CD4-positive, alpha-beta T cell (primary cell): ENCODE measurements around the gene TFEB. TPM values are rescaled to one million over a fixed set of nuclear protein-coding genes. Genes with fewer than 3 reads are reported as not detected.

Experiments used
- ATAC-seq: fragments of 200-7000 bp; cut with Tn5 transposase; one replicate; pipeline ENCODE4 v1.10.0; 2022; ENCODE audit warnings: mild to moderate bottlenecking; ENCODE audit not compliant: poor library complexity
- CTCF ChIA-PET: fragments of 350-600 bp; sonication (Branson Sonifier 250); formaldehyde crosslinking; loops from one replicate; lab custom pipeline; 2021; ENCODE audit warnings: antibody characterized with exemption, inconsistent platforms; lab: Charles Lee
- POLR2A ChIA-PET: fragments of 350-600 bp; sonication (Branson Sonifier 250); formaldehyde crosslinking; loops from one replicate; lab custom pipeline; 2021; ENCODE audit warnings: antibody characterized with exemption, inconsistent platforms; lab: Charles Lee
- DNase-seq, 14 experiments: peaks; one replicate each; pipeline ENCODE4 v3.0.0-alpha.2; 2013 to 2020; ENCODE audit warnings: mixed read lengths in 2 of 14
- H3K27ac ChIP-seq, 2 donors: one replicate each; pipeline versions ENCODE4 v1.5.1 to v1.7.0; 2013; ENCODE audit warnings: low read length in 2 of 2, low read depth in 1 of 2, mild to moderate bottlenecking in 1 of 2
- H3K27me3 ChIP-seq, 2 experiments: 1 replicate in 1 of 2; 2 replicates in 1 of 2; pipeline versions ENCODE4 v1.6.1 to v1.7.0; 2013; ENCODE audit warnings: low read length in 2 of 2, control low read depth in 1 of 2, mild to moderate bottlenecking in 1 of 2, moderate library complexity in 1 of 2; ENCODE audit not compliant: insufficient read depth in 2 of 2, control insufficient read depth in 1 of 2
- H3K36me3 ChIP-seq: one replicate; pipeline ENCODE4 v1.6.1; 2013; ENCODE audit warnings: low read length, control low read depth; ENCODE audit not compliant: insufficient read depth
- H3K4me1 ChIP-seq: one replicate; pipeline ENCODE4 v1.6.1; 2013; ENCODE audit warnings: low read length, control low read depth; ENCODE audit not compliant: insufficient read depth
- H3K4me3 ChIP-seq: one replicate; pipeline ENCODE4 v1.5.1; 2013; ENCODE audit warnings: mild to moderate bottlenecking, low read length, moderate library complexity
- H3K9me3 ChIP-seq, 2 experiments: 1 replicate in 1 of 2; 2 replicates in 1 of 2; pipeline versions ENCODE4 v1.6.1 to v1.7.0; 2013; ENCODE audit warnings: low read length in 2 of 2, mild to moderate bottlenecking in 2 of 2, control low read depth in 1 of 2, moderate library complexity in 1 of 2; ENCODE audit not compliant: control insufficient read depth in 1 of 2, insufficient read depth in 1 of 2
- H3K27ac Mint-ChIP-seq: one replicate; pipeline ENCODE4 v1.8.0; 2020; ENCODE audit warnings: mixed read lengths
- H3K27me3 Mint-ChIP-seq: one replicate; pipeline ENCODE4 v1.8.0; 2021; ENCODE audit warnings: mixed read lengths
- H3K36me3 Mint-ChIP-seq: one replicate; pipeline ENCODE4 v1.8.0; 2021; ENCODE audit warnings: low read depth, mixed read lengths
- H3K4me1 Mint-ChIP-seq: one replicate; pipeline ENCODE4 v1.8.0; 2021; ENCODE audit warnings: low read depth, mixed read lengths
- H3K4me3 Mint-ChIP-seq: one replicate; pipeline ENCODE4 v1.8.0; 2020; ENCODE audit warnings: mild to moderate bottlenecking, mixed read lengths
- H3K9me3 Mint-ChIP-seq: one replicate; pipeline ENCODE4 v1.8.0; 2020; ENCODE audit warnings: mixed read lengths
- intact Hi-C, 2 experiments: fragments of 100-400 bp; cut with DNase I in 1 of 2; cut with micrococcal nuclease in 1 of 2; formaldehyde crosslinking; loops; one replicate each; pipeline versions ENCODE4 v1.15.1 to v1.9.0; 2023 to 2025; cut with DNase I, micrococcal nuclease
- total RNA-seq, 174 experiments: library from RNA in 2 of 174; stranded (reverse) in 2 of 174; gene quantifications; one replicate each; pipeline ENCODE4 v1.2.3 and lab custom pipeline; 2021 to 2026
- TF ChIP-seq, protein P1 (sequence below): fragments of 200-600 bp; IDR thresholded peaks from one replicate; pipeline ENCODE4 v1.8.0; 2022; ENCODE audit warnings: antibody characterized with exemption, mild to moderate bottlenecking

Gene TFEB
- total RNA-seq, 2 experiments from 2014 or later: 23.8 to 24.1 TPM

GRCh38 chr6:41779788-41780550 lies 44.6 kb upstream of the TFEB start, which contains the start of gene FRS3:
Gene FRS3 (minus strand): TSS chr6:41779900. CDS start chr6:41776987, 2,913 bp downstream.
- Histone ChIP-seq H3K36me3 (peaks cover 17% of the 10 kb centered on the region), H3K9me3 (peaks cover 0 to 3% of the 10 kb centered on the region in 2 experiments), H3K27me3 (peaks cover 7 to 8% of the 10 kb centered on the region in 2 experiments), H3K27ac (no peak within 1 kb of the TSS), H3K4me3 (peak within 1 kb of the TSS; percentile 75), H3K4me1 (peaks cover 24% of the 10 kb centered on the region)
- TF ChIP-seq, protein P1, sequence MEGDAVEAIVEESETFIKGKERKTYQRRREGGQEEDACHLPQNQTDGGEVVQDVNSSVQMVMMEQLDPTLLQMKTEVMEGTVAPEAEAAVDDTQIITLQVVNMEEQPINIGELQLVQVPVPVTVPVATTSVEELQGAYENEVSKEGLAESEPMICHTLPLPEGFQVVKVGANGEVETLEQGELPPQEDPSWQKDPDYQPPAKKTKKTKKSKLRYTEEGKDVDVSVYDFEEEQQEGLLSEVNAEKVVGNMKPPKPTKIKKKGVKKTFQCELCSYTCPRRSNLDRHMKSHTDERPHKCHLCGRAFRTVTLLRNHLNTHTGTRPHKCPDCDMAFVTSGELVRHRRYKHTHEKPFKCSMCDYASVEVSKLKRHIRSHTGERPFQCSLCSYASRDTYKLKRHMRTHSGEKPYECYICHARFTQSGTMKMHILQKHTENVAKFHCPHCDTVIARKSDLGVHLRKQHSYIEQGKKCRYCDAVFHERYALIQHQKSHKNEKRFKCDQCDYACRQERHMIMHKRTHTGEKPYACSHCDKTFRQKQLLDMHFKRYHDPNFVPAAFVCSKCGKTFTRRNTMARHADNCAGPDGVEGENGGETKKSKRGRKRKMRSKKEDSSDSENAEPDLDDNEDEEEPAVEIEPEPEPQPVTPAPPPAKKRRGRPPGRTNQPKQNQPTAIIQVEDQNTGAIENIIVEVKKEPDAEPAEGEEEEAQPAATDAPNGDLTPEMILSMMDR: peak; percentile 75
- Mint-ChIP-seq H3K27ac (peak within 1 kb of the TSS; percentile 68), H3K4me1 (peaks cover 25% of the 10 kb centered on the region), H3K27me3 (peaks cover 11% of the 10 kb centered on the region), H3K9me3 (no peaks in the 10 kb centered on the region), H3K36me3 (peaks cover 15% of the 10 kb centered on the region), H3K4me3 (peak within 1 kb of the TSS; percentile 99)
- intact Hi-C loops: loop anchor here (1.0 to 10.0 kb wide), 9 partner anchors 264 to 1907 kb away; partner anchors contain the start of genes MRPS18A (in 1 of the 2) and UBR2 (in 1 of the 2)
- peak; percentile 95 to 100 (median 99) for DNase-seq
- ChIA-PET CTCF (interaction anchor here (0.6 to 1.2 kb wide), 6 partner anchors 8 to 784 kb away, joined by 3 to 6 read pairs (median 3); partner anchors contain the start of genes BYSL, MED20 and UBR2), POLR2A (no interaction called here)
- ATAC-seq: peak; percentile 97

DNA sequence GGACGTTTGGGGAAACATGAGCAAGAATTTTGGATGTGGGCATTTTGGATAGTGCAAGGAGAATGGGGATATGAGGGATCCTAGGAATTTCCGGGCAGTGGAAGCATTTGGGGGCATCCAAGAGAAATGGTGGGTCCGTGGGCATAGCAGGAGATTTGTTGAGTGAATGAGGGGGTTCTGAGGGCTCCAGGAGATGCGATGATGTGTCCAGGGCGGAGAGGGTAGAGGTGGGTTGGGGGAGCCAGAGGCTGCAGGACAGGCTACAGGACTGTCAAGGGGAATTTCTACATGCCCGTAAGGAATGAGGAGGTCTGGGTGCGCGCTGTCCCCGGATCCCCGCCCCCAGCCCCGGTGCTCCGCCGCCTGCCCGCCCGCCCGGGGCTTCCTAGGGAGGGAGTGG lies 43.9 kb upstream of the TFEB start:
- H3K4me1 ChIP-seq: peaks cover 24% of the 10 kb centered on the region
- Mint-ChIP-seq H3K36me3 (peaks cover 21% of the 10 kb centered on the region), H3K27ac (peak overlapping the region; percentile 51), H3K9me3 (no peaks in the 10 kb centered on the region), H3K4me3 (peak overlapping the region; percentile 91), H3K4me1 (peaks cover 25% of the 10 kb centered on the region), H3K27me3 (peaks cover 11% of the 10 kb centered on the region)
- intact Hi-C loops: loop anchor here in 1 of 2 experiments (2.0 to 5.0 kb wide), 2 partner anchors 325 to 1908 kb away; partner anchors contain the start of gene MRPS18A
- TF ChIP-seq, protein P1: no peak
- H3K27ac ChIP-seq: no peak overlapping the region
- peaks cover 7 to 8% of the 10 kb centered on the region in 2 experiments for H3K27me3 ChIP-seq
- H3K4me3 ChIP-seq: peak overlapping the region; percentile 56
- peaks cover 23% of the 10 kb centered on the region for H3K36me3 ChIP-seq
- CTCF ChIA-PET: interaction anchor here (0.6 to 1.6 kb wide), 7 partner anchors 8 to 785 kb away, joined by 3 to 12 read pairs (median 3); partner anchors contain the start of genes BYSL, MED20, TOMM6 and UBR2
- ATAC-seq: no peak
- POLR2A ChIA-PET: no interaction called here
- DNase-seq: peak in 1 of 14 experiments; percentile 9
- peaks cover 0 to 3% of the 10 kb centered on the region in 2 experiments for H3K9me3 ChIP-seq

DNA sequence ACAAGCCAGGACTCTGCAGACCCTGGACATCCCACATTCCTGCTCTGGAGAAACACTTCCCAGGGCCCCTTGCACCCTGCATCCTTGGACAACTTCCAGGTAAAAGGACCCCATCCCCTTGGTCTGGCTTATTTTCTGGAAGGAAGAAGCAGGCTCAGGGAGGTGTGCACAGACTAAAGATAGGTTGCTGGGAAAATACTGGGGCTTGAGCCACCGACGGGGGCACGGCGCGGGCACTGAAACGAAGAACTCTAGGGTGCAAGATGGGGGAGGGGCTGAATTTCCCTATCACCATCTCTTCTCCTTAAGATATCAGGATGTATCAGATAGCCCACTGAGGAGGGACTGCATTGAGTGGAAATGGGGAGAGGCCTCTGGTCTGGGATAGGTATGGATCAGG lies 43.5 kb upstream of the TFEB start:
- POLR2A ChIA-PET: no interaction called here
- Mint-ChIP-seq H3K9me3 (no peaks in the 10 kb centered on the region), H3K4me3 (peak overlapping the region; percentile 91), H3K4me1 (peaks cover 25% of the 10 kb centered on the region), H3K36me3 (peaks cover 25% of the 10 kb centered on the region), H3K27me3 (peaks cover 11% of the 10 kb centered on the region), H3K27ac (peak overlapping the region; percentile 51)
- Histone ChIP-seq H3K9me3 (peaks cover 0 to 3% of the 10 kb centered on the region in 2 experiments), H3K27me3 (peaks cover 7 to 8% of the 10 kb centered on the region in 2 experiments), H3K27ac (no peak overlapping the region), H3K36me3 (peaks cover 27% of the 10 kb centered on the region), H3K4me1 (peaks cover 24% of the 10 kb centered on the region), H3K4me3 (peak overlapping the region; percentile 56)
- intact Hi-C loops: loop anchor here in 1 of 2 experiments (2.0 to 5.0 kb wide), 2 partner anchors 326 to 1908 kb away; partner anchors contain the start of gene MRPS18A
- ATAC-seq (no peak), DNase-seq (no peak)
- CTCF ChIA-PET: interaction anchor here (1.6 kb wide), 1 partner anchor 8 kb away, joined by 12 read pairs; the partner anchor contains the start of gene TOMM6
- TF ChIP-seq, protein P1: no peak
